ENCODE results near the gene DLG2. TPM values are rescaled to one million over a fixed set of nuclear protein-coding genes. Genes with fewer than 3 reads are reported as not detected.

Gene DLG2
- total RNA-seq, 4 donors from 2014 or later: 0.18 to 8.3 (median 2.5) TPM

- Histone ChIP-seq H3K4me3 (no peak overlapping the region), H3K27ac (no peak overlapping the region), H3K4me1 (no peaks in the 10 kb centered on the region), H3K36me3 (no peaks in the 10 kb centered on the region), H3K27me3 (no peaks in the 10 kb centered on the region), H3K9me3 (no peaks in the 10 kb centered on the region)
- TF ChIP-seq CTCF (IDR thresholded peaks at IDR 0.05) (no peak), POLR2A (IDR thresholded peaks at IDR 0.05) (no peak)
- no peak for DNase-seq
These were observed 981.0 kb downstream of the DLG2 start for GRCh38 chr11:84645988-84646694.

GRCh38 chr11:84642500-84642899 is 984.6 kb downstream of the DLG2 start:
- Histone ChIP-seq H3K4me1 (no peaks in the 10 kb centered on the region), H3K27ac (no peak overlapping the region), H3K27me3 (no peaks in the 10 kb centered on the region), H3K4me3 (no peak overlapping the region), H3K36me3 (no peaks in the 10 kb centered on the region), H3K9me3 (no peaks in the 10 kb centered on the region)
- no peak for DNase-seq
- TF ChIP-seq POLR2A (IDR thresholded peaks at IDR 0.05) (no peak), CTCF (IDR thresholded peaks at IDR 0.05) (no peak)

GRCh38 chr11:84634309-84634708 is 992.8 kb downstream of the DLG2 start:
- Histone ChIP-seq H3K4me1 (no peaks in the 10 kb centered on the region), H3K36me3 (no peaks in the 10 kb centered on the region), H3K27ac (no peak overlapping the region), H3K4me3 (no peak overlapping the region), H3K9me3 (no peaks in the 10 kb centered on the region), H3K27me3 (no peaks in the 10 kb centered on the region)
- no peak for DNase-seq
- TF ChIP-seq POLR2A (IDR thresholded peaks at IDR 0.05): no peak
- TF ChIP-seq CTCF (IDR thresholded peaks at IDR 0.05): no peak

GRCh38 chr11:84628871-84629620 is 998.1 kb downstream of the DLG2 start:
- H3K4me3 ChIP-seq: no peak overlapping the region
- DNase-seq: no peak
- no peaks in the 10 kb centered on the region for H3K9me3 ChIP-seq
- H3K27ac ChIP-seq: no peak overlapping the region
- H3K27me3 ChIP-seq: no peaks in the 10 kb centered on the region
- no peaks in the 10 kb centered on the region for H3K36me3 ChIP-seq
- H3K4me1 ChIP-seq: no peaks in the 10 kb centered on the region
- TF ChIP-seq POLR2A (IDR thresholded peaks at IDR 0.05): no peak
- TF ChIP-seq CTCF (IDR thresholded peaks at IDR 0.05): no peak

- Histone ChIP-seq H3K36me3 (no peaks in the 10 kb centered on the region), H3K4me1 (no peaks in the 10 kb centered on the region), H3K9me3 (no peaks in the 10 kb centered on the region), H3K27me3 (no peaks in the 10 kb centered on the region), H3K27ac (no peak overlapping the region), H3K4me3 (no peak overlapping the region)
- no peak for DNase-seq
- TF ChIP-seq CTCF (IDR thresholded peaks at IDR 0.05) (no peak), POLR2A (IDR thresholded peaks at IDR 0.05) (no peak)
These were observed 1000.9 kb downstream of the DLG2 start for GRCh38 chr11:84626256-84626655.
